Retina (tissue), 1 donor: ENCODE results near the gene LGALS3BP.

Experiments
- DNase-seq: peaks from one replicate; pipeline ENCODE4 v3.0.0-alpha.2; 2016

Gene LGALS3BP

DNA sequence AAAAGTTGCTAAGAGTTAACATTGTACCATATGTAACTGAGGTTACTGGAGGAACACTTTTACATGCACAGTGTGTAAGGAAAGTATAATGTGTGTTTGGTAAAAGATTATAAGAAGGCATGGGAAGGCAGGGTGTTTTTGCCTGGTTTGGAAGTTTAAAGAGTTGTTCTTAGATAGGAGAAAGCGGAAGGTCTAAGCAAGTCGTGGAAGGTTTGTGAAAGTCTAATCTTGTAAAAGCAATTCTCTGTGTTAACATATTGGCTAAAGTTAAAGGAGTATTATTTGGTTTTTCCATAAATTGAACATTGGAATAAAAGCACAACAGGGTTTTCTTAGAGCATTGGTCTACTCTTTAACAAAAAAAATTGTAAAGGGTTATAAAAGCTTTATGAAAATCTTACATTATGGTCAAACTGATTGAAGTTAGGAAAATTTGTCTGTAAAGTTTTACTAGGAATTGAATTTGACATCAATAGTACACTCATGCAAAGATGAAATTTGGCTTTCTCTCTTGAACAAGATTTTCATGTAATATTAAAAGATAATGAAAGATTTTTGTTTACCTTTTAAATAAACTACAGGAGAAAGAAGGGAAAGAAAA, 34.5 kb upstream of the LGALS3BP start:
- DNase-seq: no peak

- DNase-seq: no peak
These were observed 32.9 kb upstream of the LGALS3BP start for GRCh38 chr17:79012563-79013134.

- DNase-seq: no peak
These were observed 31.9 kb upstream of the LGALS3BP start for GRCh38 chr17:79011451-79012147.

- DNase-seq: no peak
These were observed 30.6 kb upstream of the LGALS3BP start for GRCh38 chr17:79010304-79010646.

GRCh38 chr17:79009397-79010303, 29.9 kb upstream of the LGALS3BP start, which contains the start of gene CANT1:
Gene CANT1 (minus strand): TSS chr17:79009764. CDS start chr17:78997622, 12,142 bp downstream.
- DNase-seq: peak; percentile 95

GRCh38 chr17:79008666-79009387, 29.1 kb upstream of the LGALS3BP start:
- no peak for DNase-seq

DNA sequence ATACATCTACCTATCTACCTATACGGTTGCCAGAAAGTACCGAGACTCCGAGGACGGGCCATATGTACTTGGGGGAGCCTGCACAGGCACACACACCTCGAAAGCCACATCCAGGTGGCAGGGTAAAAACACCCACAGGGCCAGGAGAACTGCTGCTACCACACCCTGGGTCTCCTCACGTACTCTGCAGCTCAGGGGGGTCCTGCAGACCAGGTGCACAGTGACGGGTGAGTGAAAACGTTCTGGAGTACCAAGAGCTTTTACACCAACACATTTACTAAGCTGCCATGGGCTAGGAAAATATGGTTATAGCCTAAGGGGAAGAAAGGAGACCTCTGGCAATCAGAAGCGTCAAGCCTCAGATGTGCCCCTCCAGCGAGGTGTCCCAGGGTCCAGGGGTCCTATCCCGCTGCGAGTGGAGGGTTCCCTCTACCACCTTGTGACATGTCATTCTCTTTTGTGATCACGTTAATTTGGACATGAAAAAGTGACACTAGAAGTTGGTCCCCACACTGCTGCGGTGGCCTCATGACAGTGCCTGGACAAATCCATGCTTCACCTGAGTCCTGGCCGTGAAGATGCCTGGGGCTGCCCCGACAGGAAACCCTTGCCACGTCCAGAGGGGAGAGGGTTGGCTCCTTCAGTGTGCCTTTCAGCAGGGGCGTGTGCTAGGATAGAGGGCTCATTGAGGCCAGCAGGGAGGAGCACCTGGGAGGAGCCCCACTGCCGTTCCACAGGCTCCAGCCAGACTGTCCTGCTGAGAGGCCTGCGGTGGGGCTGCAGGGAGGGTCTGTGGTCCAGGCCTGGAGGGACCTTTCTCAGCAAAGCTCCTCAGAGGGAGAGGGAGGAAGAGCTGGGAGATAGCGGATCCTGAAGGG, 28.0 kb upstream of the LGALS3BP start:
- DNase-seq: no peak

DNA sequence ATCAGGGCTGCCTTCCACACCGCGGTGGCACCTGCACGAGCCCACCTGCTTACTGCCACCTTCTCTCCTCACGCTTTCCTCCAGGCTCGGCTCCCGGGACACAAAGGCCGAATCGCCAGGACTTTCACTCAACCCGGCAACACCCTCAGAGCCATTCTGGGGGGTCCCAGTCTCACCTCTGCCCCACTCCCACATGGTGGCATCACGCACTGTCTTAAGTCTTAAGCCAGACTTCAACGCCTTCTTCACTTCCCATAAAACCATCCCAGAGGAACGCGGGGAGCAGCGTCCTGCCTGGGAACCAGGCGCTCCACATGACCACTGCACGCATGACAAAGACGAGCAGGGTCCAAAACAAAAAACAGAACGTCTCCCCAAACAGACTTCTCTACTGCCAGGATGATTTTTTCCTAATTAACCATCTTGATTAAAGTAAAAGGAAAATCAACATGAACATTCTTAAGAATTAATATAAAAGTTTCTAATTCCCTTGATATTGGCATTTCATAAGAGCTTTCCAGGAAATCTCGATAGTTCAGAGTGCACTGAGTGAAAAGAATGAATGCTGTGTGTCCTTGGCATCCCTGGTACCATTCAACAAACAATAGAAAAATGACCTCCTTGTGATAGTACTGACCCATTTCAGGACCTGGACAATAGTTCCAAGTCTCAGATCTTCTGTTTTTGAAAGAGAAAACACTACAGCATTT, 27.2 kb upstream of the LGALS3BP start:
- no peak for DNase-seq

DNA sequence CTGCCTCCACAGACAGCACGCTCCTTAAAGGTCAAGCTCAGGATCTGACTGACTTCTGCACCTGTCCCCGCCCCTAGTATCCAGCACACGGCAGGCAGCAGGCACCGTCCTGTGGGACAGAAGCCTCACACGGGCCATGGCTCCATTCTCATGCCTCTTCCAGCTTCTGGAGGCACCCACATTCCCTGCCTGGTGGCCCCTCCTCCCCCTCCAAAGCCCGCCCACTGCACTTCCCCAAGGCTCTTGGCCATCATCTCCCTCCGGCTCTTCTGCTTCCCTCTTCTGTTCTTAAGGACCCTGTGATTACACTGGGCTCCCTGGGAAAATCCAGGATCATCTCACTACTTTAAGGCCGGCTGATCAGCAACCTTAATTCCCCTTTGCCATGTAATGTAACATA, 26.3 kb upstream of the LGALS3BP start:
- DNase-seq: no peak

- no peak for DNase-seq
These were observed 25.5 kb upstream of the LGALS3BP start for GRCh38 chr17:79005063-79005861.

- no peak for DNase-seq
These were observed 24.1 kb upstream of the LGALS3BP start for GRCh38 chr17:79003661-79004411.

- DNase-seq: no peak
These were observed 23.3 kb upstream of the LGALS3BP start for GRCh38 chr17:79002796-79003593.

DNA sequence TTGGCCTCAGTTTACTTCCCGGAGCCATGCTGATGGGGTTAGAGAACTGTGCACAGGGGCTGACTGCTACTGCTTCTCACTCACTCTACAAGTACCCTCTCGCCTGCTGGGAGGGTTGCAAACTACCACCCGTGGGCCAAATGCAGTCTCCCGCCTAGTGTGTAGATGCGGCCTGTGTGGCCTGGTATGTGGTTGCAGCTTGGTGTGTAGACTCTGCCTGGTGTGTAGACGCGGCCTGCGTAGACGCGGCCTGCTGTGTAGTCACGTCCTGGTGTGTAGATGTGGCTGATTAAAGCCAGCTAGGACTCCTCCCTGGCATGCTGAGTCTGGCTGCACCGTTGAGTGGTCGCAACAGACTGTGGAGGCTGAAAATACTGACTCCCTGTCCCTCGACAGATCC, 22.6 kb upstream of the LGALS3BP start:
- DNase-seq: no peak

DNA sequence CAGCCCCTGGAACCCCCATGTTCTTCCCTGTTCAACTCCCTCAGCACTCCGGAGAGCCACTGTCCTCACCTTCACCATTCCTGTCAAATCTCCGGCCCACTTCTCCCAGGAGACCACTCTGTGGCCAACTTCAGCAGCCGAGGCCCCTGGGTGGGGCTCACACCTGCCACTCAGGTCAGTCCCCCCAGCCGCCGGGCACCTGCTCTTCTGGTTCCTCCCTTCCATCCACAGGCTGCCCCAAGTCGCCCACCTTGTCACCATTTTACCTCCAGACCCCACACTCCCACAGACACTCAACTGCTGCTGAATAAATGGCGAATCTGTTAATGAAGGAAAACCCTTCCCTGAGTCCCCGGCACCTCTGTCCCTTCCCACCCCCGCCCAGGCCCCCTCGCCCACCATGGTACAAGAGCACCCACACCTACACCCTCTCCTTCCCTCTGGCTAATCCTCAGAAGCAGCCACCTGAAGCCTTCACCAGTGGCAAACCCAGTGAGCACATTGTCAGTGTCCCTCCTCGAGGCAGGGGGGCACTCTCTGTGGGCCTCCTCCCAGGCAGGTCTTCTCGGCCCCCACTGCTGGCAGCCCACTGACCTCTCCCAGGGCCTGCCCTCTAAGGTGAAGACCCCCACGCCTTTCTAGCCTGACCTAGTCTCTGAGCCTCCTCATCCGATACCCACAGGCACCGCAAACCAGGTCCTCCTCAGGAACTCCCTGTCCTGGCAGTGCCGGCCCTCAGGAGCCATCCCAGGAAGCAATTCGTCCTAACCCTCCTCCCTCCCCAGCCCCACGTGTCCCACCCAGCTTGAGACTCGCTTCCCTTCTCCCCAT, 21.7 kb upstream of the LGALS3BP start:
- no peak for DNase-seq

- no peak for DNase-seq
These were observed 20.9 kb upstream of the LGALS3BP start for GRCh38 chr17:79000396-79001189.

GRCh38 chr17:78999947-79000395, 20.2 kb upstream of the LGALS3BP start:
- no peak for DNase-seq
